RCC 7860 (cell line): ENCODE data around the gene GIGYF1.
"Not testable (repeated sequence)": the region's sequence is repeated elsewhere in the genome, so short reads cannot be mapped to it uniquely, and the experiment has no call there.

ENCODE experiments used
- DNase-seq: peaks from one replicate; pipeline ENCODE4 v3.0.0-alpha.2; 2015; ENCODE audit warnings: low spot score
- FAIRE-seq: peaks from 2 replicates; lab custom pipeline; 2012; peaks lifted over from hg19 to GRCh38; lab: Jason Lieb, UNC

The GIGYF1 gene

DNA sequence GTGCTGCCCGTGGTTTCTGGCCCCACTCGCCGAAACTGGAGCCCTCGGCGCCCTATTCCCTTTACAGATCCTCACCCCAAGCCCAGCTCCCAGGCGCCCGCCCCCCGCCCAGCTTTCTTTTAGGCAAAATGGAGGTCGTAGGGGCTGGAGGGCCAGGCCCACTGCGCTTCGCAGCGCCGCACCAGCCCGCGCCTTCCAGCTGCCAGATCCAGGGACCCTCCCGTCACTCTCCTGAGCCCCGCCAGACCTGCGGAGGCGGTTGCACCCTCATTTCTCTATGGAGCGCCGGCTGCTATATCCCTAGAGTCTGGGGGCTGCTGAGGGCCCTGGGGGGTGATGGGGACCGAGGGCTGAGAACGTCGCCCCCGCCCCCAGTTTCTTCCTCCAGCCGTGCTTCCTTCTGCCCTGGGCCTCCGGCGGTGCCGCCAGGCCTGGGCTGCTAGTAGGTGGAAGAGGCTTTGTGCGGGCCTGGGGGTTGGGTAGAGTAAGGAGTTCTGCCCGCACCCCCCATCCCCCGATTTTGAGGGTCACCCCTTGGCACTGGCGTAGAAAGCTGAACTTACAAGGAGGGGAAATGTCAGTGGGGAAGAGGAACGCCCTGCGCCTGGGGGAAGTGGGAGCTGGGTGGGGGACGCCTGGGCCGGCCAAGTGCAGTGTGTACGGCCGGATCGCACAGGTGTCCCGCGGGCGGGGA lies 19.5 kb downstream of the GIGYF1 start:
- DNase-seq, result no peak
- FAIRE-seq, result no peak

DNA sequence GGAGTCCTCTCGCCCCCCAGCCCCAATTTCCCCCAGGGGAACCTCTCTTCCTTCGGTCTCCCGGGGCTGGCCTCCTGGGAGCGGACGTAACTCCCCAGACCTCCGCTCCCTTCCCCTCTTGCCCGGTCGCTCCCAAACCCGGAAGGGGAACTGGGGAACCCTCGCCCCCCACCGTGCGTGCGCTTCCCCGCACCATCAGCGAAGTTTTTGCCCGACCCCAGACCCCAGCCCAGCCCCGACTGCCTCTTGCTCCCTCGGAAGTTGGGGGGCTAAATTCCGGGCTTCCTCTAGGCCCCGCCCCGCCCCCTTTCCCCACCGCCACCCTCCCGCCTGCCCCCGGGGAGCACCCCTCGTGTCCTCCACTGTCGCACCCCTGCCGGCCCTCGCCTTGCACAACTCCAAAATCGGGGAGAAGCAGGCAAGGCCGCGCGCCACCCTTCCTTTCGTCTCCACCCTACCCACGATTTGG lies 20.1 kb downstream of the GIGYF1 start:
- peak; percentile 11 for DNase-seq
- FAIRE-seq, result no peak

GRCh38 chr7:100673302-100673941 lies 20.6 kb downstream of the GIGYF1 start, which contains the start of gene GNB2:
TSS of gene GNB2 (plus strand) at chr7:100673740. CDS start at chr7:100676266, 2,526 bp downstream.
- DNase-seq, result peak; percentile 98
- peak; percentile 90 for FAIRE-seq

GRCh38 chr7:100671353-100672327 lies 22.4 kb downstream of the GIGYF1 start:
- DNase-seq, result no peak
- no peak for FAIRE-seq

GRCh38 chr7:100670074-100670473 lies 24.0 kb downstream of the GIGYF1 start:
- FAIRE-seq (no peak), DNase-seq (no peak)

DNA sequence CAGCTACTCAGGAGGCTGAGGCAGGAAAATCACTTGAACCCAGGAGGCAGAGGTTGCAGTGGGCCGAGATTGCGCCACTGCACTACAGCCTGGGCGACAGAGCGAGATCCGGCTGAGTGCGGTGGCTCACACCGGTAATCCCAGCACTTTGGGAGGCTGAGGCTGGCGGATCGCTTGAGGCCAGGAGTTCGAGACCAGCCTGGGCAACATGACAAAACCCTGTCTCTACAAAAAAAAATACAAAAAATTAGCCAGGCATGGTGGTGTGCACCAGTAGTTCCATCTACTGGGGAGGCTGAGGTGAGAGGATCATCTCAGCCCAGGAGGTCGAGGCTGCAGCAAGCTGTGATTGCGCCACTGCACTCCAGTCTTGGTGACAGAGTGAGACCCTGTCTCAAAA lies 24.9 kb downstream of the GIGYF1 start:
- not testable (repeated sequence) for DNase-seq, FAIRE-seq

GRCh38 chr7:100668069-100668449 lies 26.0 kb downstream of the GIGYF1 start:
- no peak for FAIRE-seq

DNA sequence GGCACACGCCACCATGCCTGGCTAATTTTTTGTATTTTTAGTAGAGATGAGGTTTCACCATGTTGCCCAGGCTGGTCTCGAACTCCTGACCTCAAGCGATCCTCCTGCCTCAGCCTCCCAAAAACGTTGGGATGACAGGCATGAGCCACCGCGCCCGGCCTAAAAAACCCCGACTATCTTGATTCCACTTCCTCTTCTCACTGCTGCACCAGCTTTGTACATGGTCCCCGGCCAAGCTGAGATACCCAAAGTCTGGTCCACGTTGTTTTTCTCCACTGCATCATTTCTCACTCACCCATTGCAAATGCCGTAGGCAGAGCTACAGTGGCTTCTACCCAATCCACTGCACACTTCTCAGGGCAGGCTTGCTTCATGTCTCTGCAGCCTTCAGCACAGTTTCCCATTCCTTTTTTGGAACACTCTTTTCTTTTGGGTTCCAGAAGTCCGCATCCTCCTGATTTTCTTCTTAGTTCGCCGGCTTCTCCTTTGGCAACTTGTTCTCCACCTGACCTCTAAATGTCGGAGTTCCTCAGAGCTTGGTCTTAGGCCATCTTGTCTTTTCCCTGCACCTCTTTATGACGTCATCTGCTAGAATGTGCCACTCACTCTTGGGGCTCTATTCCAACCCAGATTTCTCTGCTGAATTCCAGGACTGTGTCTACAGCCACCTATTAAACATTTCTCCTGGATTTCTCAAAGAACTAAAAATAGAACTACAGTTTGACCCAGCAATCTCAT lies 26.6 kb downstream of the GIGYF1 start:
- no peak for FAIRE-seq
- DNase-seq, result no peak

More at GRCh38 chr7:100668069-100668449, 26.0 kb downstream of the GIGYF1 start:
- DNase-seq, result no peak

- DNase-seq, result no peak
- no peak for FAIRE-seq
Observed at GRCh38 chr7:100665168-100665726, 28.8 kb downstream of the GIGYF1 start.

GRCh38 chr7:100662194-100662776 lies 31.8 kb downstream of the GIGYF1 start:
- not testable (repeated sequence) for DNase-seq, FAIRE-seq

GRCh38 chr7:100655908-100656674 lies 38.0 kb downstream of the GIGYF1 start, which contains the start of gene ACTL6B:
TSS of gene ACTL6B (minus strand) at chr7:100656448. CDS start at chr7:100656354, 94 bp downstream.
- DNase-seq (no peak), FAIRE-seq (no peak)

GRCh38 chr7:100654908-100655831 lies 38.9 kb downstream of the GIGYF1 start:
- DNase-seq (no peak), FAIRE-seq (no peak)

DNA sequence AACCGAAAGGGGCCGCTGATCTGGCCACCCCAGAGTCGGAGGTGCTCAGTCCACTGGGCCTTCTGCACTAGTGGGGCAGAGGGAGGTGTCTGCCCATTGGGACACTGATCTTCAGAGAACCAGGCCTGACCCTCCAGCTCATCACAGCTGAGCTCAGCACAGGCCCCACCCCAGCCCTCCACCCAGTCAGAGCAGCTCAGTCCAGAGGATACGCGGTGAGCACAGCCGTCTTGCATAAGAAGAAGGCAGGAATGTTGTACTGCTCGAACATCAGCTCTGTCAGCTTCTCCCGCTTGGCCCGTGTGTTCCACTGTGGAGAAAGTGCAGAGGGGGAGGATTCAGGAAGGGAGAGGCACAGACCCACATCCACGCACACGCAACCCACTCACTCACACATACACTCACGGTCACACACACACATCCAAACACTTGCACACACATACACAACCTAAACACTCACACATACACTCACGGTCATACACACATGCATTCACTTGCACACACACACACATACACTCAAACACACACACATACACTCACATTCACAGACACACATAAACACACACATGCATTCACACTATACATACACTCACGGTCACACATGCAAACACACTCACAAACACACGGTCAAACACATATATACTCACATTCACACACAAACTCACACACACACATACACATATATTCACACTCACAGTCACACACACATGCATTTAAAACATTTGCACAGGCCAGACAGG lies 44.1 kb downstream of the GIGYF1 start:
- FAIRE-seq, result no peak

DNA sequence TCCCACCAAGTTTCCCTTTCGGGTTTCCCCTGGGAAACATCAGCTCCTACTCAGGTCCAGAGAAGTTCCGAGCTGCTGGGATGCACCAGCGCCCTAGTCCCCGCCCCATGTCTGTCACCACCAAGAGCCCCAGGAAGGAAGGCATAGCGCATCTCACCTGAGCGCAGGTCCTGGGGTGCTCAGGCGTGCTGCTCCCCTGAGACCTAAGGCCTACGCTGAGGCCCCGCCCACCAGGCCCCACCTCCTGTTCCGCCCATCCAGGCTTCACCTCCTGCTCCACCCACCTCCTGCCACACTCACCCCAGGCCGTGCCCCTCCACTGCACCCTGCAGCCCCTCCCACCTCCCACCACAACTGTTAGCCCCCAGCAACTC lies 51.5 kb downstream of the GIGYF1 start:
- no peak for FAIRE-seq
- DNase-seq, result no peak

More for the DNA sequence above, 44.1 kb downstream of the GIGYF1 start:
- DNase-seq, result no peak

- DNase-seq (no peak), FAIRE-seq (no peak)
Observed at GRCh38 chr7:100641860-100642533, 52.1 kb downstream of the GIGYF1 start.

GRCh38 chr7:100641463-100641859 lies 52.6 kb downstream of the GIGYF1 start, which contains the start of gene TFR2:
TSS of gene TFR2 (minus strand) at chr7:100641552. CDS start at chr7:100641509, 43 bp downstream.
- no peak for FAIRE-seq
- DNase-seq, result no peak
